Measurements from ENCODE around the gene ZNF385D.

ZNF385D gene

DNA sequence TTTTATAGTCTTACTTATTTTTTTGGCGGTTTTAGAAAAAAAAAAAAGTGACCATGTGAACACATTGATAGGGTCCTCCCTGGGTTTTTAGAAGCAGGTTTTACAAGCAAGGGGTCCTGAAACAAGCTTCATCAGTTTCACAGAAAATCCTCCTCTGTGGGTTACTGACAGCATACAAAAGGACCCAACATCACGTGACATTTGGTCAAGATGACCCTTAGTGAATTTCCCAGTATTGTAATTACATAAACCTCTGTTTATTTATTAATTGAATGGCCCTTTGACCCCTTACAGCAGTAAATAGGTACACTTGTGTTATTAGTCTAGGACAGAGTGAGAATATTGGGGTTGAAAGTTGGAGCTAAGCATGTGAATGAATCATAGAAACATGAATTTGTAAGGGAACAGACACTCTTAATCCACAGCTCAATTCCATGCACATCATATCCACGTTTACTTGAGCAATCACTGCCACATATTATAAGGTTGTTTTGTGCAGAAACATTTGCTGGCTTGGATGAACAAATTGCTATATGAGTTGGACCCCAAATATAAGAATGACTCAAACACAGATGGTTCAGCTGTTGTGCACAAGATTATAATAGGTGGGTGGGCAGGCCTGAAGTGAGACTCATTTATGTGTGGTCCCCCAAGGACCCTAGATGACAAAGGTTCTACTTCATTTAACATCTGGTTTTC is 137.5 kb downstream of the ZNF385D start:
- no peak for DNase-seq (ENCODE audit: low spot score)

DNA sequence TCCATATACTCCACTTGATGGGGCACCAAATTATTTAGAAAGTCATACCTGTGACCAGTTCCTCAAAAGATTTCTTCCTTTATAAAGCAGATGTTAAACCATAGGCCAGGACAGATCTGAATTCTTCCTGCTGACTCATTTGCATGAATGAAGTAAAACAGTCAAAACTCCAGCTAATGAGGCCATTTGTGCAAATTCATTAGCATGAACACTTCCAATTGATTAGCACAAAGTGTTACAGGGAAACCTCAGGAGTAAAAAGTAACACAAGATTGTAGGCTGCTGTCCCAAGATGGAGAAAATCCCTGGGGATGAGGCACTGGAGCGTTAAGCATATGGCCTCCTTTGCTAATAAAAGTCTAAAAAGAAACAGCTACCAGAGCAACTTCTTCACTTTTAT is 149.8 kb downstream of the ZNF385D start:
- no peak for DNase-seq (ENCODE audit: low spot score)

DNA sequence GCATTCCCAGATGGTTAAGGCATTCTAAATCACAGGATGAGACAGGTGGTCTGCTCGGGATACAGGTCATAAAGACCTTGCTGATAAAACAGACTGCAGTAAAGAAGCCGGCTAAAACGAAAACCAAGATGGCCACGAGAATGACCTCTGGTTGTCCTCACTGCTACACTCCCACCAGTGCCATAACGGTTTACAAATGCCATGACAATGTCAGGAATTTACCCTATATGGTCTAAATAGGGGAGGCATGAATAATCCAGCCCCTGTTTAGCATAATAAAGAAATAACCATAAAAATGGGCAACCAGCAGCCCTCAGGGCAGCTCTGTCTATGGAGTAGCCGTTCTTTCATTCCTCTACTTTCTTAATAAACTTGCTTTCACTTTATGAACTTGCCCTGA is 151.1 kb downstream of the ZNF385D start:
- DNase-seq (ENCODE audit: low spot score) = no peak

DNA sequence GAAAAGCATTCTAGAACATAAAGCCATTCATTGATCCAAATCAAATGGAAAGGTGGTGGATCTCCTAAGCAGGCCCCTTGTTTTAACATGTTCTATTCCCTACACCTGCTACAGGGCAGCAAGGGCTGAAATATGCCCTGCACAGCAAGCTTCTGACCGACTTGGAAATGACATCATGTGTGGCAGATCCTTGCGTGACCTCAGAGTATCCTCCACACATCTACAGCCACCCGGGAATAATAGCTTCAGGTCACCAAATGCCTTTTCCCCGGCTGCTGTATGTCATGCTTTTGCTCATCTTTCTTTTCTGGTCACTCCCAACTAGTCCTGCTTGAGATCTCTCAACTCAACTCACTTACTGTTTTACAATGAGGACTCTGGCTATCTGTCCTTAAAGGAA is 158.2 kb downstream of the ZNF385D start:
- no peak for DNase-seq (ENCODE audit: low spot score)

DNA sequence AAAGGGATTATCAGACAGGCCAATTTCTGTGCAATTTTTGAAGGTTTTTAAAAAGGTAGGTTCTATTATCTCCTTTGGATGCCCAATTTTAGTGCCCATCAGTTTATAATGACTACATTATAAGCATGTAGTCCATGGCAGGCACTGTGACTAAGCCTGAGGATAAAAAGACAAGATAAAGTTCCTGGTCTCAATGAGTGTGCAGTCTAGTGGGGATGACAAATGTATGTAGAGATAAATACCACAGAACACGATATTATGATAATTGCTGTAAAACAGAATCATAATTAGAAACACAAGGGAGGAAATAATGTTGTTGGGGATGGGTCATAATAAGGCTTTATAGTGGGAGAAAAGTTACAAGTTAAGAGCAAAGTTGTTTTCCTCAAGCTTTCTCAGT is 163.1 kb downstream of the ZNF385D start:
- no peak for DNase-seq (ENCODE audit: low spot score)

DNA sequence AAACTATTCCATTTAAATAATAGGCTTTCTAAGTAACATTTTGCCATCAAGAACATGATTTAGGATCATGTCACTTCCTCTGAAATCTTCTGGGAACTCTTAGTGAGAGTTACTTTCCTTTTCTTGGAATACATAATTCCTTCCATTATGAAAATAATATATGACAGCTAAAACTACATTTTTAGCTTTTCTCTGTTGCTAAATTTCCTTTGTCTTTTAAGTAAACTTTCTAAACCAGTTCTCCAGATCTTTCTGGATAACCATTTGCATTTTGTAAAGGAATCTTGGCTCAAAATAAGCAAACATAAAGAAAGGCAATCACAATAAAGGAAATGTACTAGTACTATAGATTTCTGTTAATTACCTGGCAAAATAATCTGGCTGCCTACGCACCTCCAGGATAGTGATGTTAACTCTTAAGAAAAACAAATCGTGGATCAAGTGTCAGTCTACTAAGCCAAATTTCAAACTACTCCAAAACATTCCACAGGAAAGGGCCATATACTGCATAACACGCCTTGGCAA is 165.7 kb downstream of the ZNF385D start:
- no peak for DNase-seq (ENCODE audit: low spot score)

DNA sequence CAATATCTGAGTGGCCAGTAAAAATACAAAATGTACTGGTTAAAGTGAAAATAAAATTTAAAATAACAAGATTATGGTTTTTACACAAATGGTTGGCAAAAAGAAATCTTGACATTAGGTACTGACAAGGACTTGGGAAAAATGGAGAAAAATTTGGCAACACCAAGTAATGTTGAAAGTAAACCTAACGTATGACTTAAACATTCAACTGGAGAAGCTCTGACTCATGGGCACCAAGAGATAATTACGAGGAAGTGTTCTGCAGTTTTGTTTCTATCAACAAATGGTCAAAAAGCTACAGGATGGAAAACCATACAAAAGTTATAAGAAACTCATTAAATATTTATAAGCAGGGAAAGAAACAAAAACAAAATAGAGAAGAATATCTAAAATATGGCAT is 177.7 kb downstream of the ZNF385D start:
- DNase-seq (ENCODE audit: low spot score) = no peak

DNA sequence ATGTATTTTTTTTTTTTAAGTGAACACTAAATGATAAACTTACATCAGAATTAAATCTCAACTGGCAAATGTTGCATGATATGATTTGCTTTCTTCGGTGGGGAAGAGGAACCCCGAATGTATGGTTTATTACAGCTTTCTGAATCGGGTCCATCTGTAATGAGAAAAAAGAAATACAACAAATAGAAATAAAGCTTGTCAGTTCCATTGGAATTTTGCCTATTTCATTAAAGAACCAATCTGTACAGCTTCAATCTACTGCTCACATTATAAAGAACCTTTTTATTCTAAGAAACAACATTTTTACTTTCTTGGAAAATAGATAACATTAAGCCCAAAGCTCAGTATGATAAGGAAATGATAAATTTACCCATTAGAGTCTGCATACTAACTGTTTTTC is 186.5 kb downstream of the ZNF385D start:
- DNase-seq (ENCODE audit: low spot score) = no peak

DNA sequence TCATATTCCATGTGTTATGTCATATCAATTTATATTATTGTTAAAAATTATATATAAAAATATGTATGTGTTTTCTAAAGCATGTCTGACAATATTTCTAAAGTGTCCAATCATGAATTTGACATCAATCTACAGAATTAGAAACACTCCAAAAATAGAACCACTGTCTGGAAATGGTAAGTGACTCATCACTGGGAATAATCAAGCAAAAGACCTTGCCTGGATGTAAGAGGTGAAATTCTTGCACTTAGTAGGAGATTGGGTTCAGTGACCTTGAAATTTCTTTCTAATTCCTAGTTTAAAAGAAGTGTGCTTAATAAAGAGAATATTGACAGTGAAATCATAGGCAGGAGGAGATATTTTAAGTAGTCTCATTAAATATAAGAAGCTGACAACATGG is 188.8 kb downstream of the ZNF385D start:
- no peak for DNase-seq (ENCODE audit: low spot score)

DNA sequence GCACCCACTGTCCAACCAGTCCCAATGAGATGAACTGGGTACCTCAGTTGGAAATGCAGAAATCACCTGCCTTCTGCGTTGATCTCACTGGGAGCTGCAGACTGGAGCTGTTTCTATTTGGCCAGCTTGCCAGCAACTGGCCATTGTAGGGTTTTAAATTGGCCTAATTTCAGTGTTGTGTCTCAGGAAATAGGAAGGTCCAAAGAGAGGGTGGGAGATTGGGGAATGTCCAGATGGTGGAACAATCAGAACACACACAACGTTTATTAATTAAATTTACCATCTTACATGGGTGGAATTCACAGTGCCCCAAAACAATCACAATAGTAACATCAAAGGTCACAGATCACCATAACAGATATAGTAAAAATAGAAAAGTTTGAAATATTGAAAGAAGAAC is 189.5 kb downstream of the ZNF385D start:
- DNase-seq (ENCODE audit: low spot score) = no peak

DNA sequence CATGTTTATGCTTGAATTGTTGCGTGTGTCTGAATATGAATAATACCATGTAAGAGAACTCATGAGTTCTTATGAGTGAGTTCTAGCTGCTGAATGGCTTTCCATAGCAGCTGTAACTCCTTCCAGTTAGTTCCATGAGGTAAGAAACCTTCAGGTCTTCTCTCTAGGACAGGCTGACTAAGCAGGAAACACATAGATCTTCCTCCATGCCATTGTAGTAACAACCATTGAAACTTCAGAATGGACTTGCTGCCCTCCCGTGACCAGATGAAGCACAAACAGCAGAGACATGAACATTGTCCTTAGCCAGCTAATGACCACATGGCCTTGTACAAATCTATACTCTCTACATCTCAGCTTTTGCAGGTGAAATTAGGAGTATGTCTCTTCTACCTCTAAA is 200.0 kb downstream of the ZNF385D start:
- peak; percentile 1 for DNase-seq (ENCODE audit: low spot score)

DNA sequence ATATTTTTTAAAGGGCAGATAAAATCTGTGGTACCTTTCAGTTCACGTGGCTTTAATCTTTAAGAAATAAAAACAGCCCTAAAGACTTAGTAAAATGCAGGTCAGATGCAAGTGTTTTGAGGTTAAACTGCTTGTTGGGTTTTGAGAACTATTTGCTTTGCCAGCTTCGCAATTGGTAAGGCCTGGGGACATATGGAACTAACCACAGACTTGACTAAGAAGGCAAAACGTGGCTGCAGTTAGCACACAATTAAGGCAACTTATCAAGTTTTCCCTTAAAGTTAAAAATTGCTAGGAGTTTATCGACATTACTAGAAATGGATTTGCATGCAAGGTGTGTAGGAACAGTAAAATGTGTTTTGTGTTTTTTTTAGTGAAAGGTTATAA is 206.9 kb downstream of the ZNF385D start:
- no peak for DNase-seq (ENCODE audit: low spot score)

DNA sequence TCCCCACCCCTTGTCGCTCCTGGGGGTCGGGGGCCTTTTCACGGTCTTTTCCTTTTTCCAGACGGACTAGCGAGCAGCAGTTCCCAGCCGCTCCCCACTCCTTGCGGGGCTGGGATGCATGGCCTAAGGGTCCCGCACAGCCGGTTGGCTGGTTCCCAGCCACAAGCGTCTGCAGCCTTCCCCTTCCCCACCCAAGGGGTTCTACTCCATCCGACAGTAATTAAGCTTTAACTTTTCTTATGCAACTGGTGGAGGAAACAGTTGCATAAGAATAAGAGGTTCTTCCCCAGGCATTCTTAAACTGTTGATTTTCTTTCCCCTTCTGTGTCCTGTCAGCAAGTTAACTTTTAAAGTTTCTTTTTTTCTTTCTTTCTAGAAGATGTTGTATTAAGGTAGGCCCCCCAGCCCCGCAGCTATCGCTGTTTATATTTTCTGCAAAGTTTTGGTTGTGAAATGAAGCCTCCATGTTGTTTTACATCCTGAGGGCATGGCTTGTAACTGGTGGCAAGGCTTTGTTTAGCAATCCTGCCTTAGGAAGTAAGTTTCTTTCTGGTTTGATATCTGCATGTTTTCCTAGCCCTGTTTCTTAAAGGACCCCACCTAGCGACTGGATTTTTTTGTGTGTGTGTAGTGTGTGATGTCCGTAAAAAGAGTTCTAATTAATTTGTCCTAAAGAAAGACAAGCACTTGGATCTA is 207.5 kb downstream of the ZNF385D start:
- DNase-seq (ENCODE audit: low spot score) = no peak

DNA sequence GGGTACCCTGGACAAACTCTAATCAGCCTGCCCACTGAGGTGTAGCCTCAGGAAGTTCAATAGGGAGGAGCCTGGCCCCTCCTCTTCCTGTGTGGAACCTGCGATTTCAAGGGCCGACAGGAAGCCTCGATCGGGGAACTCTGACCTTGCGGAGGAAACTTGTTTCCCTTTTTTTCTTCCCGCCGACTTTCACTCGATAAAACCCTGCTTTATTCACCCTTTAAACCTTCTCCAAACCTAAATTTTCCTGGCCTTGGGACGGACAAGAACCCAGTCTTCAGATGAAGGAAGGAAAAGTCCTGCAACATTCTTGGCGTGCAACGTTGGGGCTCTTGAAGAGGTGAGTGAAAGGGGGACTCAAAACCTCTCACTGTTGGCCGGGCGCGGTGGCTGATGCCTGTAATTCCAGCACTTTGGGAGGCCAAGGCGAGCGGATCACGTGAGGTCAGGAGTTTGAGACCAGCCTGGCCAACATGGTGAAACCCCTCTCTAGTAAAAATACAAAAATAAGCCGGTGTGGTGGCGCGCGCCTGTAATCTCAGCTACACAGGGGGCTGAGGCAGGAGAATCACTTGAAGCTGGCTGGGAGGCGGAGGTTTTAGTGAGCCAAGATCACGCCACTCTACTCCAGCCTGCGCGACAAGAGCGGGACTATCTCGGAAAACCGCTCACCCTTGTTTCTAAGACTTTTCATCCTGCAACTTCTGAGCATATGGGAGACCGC is 208.2 kb downstream of the ZNF385D start:
- no peak for DNase-seq (ENCODE audit: low spot score)

DNA sequence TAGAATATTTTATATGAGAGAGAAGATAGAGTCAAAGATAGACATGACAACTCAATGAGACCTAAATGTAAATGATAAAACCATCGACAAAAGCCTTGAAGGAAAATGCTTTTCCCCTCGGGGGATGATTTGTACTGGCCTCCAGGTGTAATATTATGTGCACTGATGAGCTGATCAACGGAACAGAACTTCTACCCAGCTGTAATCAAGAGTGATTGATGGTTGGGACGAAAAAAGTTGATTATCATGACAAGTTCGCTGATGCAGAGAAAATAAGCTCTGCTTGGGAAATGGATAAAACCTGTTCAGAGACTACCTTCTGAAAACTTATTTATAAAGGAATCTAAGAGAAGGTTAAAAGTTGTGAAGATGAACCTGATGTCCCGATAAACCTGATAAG is 210.7 kb downstream of the ZNF385D start:
- no peak for DNase-seq (ENCODE audit: low spot score)

DNA sequence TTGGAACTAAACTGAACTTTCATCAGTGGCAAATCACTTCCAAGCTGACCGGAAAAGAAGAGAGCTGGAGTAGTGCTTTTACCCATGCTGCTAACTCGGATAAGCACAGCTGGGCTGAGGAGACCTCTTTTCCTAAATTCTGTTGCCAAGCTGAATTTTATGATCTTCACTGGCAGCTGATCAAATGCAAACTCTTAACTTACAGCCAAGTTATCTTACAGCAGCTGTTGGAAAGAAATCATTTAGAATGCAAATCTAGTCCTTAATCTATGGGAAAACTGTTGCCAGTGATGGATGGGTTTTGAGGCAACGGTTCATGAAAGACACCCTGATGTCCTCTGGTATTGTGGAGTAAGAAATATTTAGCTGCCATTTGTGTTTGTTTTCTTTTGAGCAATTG is 216.5 kb downstream of the ZNF385D start:
- no peak for DNase-seq (ENCODE audit: low spot score)

DNA sequence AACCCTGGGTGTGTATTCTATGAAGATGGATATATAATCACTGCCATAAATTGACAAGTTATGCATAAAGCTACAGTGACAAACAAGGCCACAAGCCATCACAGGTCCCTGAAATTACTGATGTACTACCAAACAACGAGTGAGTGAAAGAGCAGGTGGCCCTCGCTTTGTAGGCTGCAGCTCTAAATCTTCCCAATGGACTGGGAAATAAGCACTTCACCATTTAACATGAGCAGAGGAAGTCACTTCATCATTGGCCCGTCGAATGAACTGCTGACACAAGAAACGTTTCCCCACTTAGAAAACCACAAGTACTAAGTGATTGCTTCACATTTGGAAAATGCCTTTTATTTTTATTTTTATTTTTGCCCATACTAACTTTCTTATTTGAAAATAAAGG is 218.0 kb downstream of the ZNF385D start:
- DNase-seq (ENCODE audit: low spot score) = no peak

DNA sequence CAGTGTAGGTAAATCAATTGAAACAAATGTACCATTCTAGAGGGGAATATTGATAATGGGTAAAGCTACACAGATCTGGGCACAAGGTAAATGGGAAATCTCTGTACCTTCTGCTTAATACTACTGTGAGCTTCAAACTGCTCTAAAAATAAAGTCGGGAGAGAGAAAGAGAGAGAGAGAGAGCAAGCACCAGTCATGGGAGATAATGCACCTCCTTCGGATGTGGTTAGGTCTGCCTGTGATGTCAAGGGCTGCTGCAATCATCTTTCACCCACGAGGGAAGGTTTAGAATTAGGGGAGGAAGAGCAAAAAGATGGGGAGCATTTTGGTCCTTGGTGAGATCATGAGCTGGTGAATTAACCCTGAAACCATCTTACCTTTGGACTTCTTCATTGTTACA is 219.1 kb downstream of the ZNF385D start:
- DNase-seq (ENCODE audit: low spot score) = no peak

DNA sequence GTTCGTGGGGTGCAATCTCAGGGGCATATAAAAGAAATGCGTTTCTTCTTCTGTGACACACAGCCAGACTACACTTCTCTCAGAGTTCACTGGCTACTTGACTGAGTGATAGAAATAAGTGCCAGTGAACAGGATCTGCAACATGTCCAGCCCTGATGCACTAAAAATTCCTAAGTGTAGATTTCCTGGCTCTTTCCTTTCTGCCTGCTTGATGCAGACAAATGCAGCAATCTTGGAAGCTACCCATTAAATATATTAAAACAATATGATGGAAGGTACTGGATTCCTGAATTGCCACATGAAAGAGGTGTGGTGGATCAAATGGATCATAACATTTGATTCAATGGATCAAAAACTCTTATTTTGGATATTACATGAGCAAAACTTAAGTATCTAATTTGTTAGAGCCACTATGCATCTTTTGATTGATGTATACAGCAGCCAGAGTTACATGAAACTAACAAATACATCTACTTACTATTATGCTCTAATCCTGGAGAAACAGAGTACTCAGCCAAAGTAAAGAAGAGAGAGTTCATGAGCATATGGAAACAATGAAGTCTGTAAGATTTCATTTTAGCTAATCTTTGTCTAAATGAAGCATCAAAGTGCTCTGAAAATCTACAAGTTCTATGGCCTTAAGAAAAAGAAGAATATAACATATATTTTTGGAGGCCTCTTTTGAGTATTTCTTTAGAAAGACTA is 222.6 kb downstream of the ZNF385D start:
- no peak for DNase-seq (ENCODE audit: low spot score)

DNA sequence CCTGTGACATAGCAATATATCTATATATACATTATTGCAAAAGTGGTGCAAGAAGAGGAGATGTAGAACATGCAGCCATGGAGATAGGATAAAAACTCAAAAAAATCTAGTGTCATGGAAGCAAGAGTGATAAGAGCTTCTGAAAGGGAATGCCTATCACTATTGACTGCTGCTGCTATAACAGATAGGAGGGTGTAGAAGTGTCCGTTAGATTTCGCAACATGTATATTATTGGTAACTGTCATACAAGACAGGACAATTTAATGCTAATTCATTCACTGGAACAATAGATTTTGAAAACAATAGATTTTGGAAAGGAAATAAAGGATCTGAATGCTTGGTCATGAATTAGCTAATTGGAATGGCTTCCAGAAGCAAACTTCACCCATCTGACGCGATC is 224.5 kb downstream of the ZNF385D start:
- DNase-seq (ENCODE audit: low spot score) = no peak

DNA sequence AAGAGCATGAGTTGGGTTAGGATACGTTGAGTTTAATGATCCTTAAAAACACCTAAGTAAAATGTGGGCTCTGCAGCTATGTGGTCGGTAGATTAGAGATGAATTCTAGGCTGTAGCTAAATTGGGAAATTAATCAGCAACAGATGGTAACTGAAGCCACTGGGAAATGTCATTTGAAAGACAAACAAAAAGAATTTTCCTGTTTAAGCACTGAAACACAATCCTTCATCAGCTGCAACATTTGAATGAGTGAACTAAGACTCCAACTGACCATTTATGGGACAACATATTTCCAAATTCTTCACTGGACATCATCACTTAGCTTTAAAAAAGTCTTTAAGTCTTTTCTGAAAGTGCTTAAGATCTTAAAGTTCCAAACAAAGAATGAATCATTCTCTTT is 226.9 kb downstream of the ZNF385D start:
- no peak for DNase-seq (ENCODE audit: low spot score)

DNA sequence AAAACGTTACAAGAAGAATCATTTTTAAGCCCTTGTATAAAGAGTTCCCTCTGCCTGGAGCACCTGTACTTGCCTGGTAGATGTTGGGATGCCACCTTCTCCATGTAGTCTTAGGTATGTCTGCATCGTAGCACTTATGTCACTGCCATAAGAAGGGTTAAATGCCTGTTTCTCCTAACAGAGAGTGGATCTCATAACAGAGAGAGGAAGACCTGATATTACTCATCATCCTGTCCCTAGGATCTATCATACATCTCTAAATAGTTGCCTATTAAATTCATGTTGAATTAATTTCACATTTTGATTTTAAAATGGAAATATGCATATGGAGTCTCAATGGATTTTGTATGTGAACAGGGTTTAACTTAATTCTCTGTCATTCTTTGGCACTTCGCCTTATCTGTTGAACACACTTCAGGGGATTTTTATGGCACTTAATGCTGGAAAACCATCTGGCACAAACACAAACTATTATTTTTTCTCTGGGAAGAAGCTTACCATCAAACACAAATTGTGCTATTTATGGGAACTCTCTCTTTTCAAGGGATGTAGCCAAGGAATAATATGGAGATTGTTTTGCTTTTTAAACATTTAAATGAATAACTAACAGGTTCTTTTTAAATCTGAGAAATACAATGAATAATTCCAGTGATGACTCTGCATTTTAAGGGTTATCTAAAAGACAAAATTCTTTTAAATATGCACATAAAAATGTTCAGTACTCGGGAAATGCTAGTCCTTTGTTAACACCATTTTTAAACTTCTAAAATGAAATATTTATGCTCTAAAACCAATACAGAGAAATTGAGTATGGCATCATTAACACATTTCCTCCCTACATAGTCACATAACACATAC is 230.7 kb downstream of the ZNF385D start:
- DNase-seq (ENCODE audit: low spot score) = no peak
